A375 (cell line): ENCODE measurements around the gene CNOT6. TPM values are rescaled to one million over a fixed set of nuclear protein-coding genes. Genes with fewer than 3 reads are reported as not detected.

Experiments used
- small RNA-seq: library from RNA; depleted of rRNA; stranded (forward); fragments of <200 nt; gene quantifications from one replicate; pipeline ENCODE3, GENCODE V24; 2014
- total RNA-seq: library from RNA; depleted of rRNA; stranded (reverse); fragments of >200 nt; shearing (Covaris generic); gene quantifications from 2 replicates; pipeline ENCODE4 v1.2.3, GENCODE V29; 2014; rRNA removed

Gene CNOT6
- total RNA-seq = 5.9 and 8.4 TPM in 2 replicates

GRCh38 chr5:180494060-180494509, at the start of gene CNOT6:
Gene CNOT6, plus strand, starts transcription at chr5:180494379. Its CDS starts 34,898 bp downstream, at chr5:180529277.

GRCh38 chr5:180591311-180591887, 97.2 kb downstream of the CNOT6 start, which contains the start of gene SCGB3A1:
Gene SCGB3A1, minus strand, starts transcription at chr5:180591499. Its CDS starts 37 bp downstream, at chr5:180591462.

Small RNA genes lying within 50 kb of the gene (small RNA-seq; reads per million reads assigned to genes)
- not detected for gene RNU6-525P

Other genes with a start within 250 kb of the CNOT6 start
- 13.3 and 15.3 TPM in 2 replicates for gene MAPK9, start 202.3 kb upstream of the CNOT6 start, total RNA-seq
- 32.9 and 37.4 TPM in 2 replicates for gene GFPT2, start 141.0 kb upstream of the CNOT6 start, total RNA-seq
- not detected in 2 replicates for gene SCGB3A1, start 97.1 kb downstream of the CNOT6 start, total RNA-seq
- gene FLT4, start 155.2 kb downstream of the CNOT6 start, total RNA-seq = 0.03 and 3.7 TPM in 2 replicates
- gene OR2Y1, start 245.7 kb downstream of the CNOT6 start, total RNA-seq = not detected in 2 replicates